Measurements from ENCODE around the gene PRAMEF18.
"Not testable (repeated sequence)": the region's sequence is repeated elsewhere in the genome, so short reads cannot be mapped to it uniquely, and the experiment has no call there.

The PRAMEF18 gene, protein sequence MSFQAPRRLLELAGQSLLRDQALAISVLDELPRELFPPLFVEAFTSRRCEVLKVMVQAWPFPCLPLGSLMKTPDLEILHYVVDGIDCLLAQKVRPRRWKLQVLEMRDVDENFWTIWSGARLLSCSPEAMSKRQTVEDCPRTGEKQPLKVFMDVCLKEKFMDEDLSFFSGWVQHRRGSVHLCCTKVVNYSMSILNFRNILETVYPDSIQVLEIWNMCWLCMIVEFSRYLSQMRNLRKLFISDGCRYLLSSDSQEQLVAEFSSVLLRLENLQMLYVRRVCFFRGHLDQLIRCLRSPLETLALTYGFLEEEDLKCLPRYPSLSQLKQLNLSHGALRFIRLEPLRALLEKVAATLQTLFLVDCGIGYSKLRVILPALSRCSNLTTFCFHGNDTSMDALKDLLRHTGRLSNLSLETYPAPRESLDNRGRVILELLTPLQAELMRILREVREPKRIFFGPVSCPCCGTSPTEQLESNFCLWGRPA

DNA sequence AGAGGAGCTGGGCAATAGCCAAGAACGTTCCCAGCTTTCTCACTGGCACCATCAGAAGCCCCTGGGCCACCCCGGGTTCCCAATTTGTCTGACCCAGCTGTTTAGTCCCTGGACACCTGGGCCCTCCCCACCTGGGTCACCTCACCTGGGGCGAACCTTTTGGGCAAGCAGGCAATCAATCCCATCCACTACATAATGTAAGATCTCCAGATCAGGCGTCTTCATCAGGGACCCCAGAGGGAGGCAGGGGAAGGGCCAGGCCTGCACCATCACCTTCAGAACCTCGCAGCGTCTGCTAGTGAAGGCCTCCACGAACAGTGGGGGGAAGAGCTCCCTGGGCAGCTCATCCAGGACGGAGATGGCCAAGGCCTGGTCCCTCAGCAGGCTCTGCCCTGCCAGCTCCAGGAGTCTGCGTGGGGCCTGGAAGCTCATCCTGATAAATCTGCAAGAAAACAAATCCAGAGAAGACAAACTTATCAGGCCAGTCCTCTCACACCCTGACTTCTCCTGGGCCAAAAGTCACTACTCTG, at the start of gene PRAMEF18:
Gene PRAMEF18 (minus strand): TSS at position 480 of the 530 bp plus-strand sequence. CDS start 48 bp downstream, at position 432.
- peak in 1 of 10 donors; percentile 60 for DNase-seq
- intact Hi-C loops (cut with DNase I) = not testable (repeated sequence)

GRCh38 chr1:13265124-13265523, 39.2 kb upstream of the PRAMEF18 start:
- DNase-seq; intact Hi-C loops (cut with DNase I): not testable (repeated sequence)

GRCh38 chr1:13253898-13254297, 27.9 kb upstream of the PRAMEF18 start, which contains the start of gene PRAMEF5:
TSS of gene PRAMEF5 (plus strand) at chr1:13254198. CDS start at chr1:13259269, 5,071 bp downstream.
- intact Hi-C loops (cut with DNase I); DNase-seq: not testable (repeated sequence)

DNA sequence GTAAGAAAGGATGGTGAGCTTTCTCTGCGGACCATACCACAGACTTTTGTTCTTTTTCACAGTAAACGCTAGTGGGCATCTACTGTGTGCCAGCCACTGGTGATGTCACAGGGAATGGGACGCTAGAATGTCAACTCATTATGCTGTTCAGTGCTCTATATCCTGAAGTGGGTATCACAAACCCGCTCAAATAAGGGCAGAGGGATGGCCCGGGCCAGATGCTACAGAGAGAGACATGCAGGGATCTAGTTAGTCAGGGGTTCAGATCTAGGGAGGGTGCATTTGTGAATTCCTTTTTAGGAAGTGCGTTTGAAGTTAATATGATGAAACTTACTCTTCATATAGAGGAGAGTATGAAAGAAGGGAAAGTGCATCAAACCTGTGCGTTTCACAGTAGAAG, 21.2 kb upstream of the PRAMEF18 start:
- peak in 1 of 10 donors; percentile 62 for DNase-seq
- intact Hi-C loops (cut with DNase I) = not testable (repeated sequence)

DNA sequence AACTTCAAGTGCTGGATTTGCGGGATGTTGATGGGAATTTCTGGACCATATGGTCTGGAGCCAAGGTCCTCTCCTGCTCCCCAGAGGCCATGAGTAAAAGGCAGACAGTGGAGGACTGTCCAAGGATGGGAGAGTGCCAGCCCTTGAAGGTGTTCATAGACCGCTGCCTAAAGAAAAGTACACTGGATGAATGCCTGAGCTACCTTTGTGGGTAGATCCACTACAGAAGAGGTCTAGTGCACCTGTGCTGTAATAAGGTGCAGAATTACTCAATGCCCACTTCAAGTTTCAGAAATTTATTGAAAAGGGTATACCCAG, 20.6 kb upstream of the PRAMEF18 start:
- intact Hi-C loops (cut with DNase I) = not testable (repeated sequence)

GRCh38 chr1:13245841-13246553, 20.0 kb upstream of the PRAMEF18 start:
- intact Hi-C loops (cut with DNase I) = not testable (repeated sequence)
- DNase-seq = peak in 1 of 10 donors; percentile 59

More for the DNA sequence above, 20.6 kb upstream of the PRAMEF18 start:
- peak in 1 of 10 donors; percentile 45 for DNase-seq

DNA sequence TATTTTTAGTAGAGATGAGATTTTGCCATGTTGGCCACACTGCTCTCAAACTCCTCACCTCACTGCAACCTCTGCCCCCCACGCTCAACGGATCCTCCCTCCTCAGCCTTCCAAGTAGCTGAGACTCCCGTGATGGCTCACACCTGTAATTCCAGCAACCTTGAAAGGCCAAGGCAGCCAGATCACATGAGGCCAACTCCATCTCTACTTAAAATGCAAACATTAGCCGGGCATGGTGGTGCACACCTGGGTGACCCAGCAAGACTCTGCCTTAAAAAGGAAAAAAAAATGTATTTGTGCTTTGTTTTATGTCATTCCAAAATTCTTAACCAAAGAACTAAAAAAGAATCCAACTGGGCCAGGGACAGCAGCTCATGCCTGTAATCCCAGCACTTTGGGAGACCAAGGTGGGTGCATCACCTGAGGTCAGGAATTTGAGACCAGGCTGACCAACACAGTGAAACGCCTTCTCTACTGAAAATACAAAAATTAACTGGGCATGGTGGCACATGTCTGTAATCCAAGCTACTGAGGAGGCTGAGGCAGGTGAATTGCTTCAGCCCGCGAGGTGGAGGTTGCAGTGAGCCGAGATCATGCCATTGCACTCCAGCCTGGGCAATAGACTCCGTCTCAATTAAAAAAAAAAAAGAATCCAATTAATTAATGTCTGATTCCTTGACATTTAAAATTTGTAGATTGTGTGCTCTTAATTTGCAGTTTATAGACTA, 17.7 kb upstream of the PRAMEF18 start:
- intact Hi-C loops (cut with DNase I) = not testable (repeated sequence)
- DNase-seq = peak in 3 of 10 donors; percentile 2 to 58 (median 54)

GRCh38 chr1:13239633-13240032, 13.7 kb upstream of the PRAMEF18 start:
- intact Hi-C loops (cut with DNase I); DNase-seq: not testable (repeated sequence)

DNA sequence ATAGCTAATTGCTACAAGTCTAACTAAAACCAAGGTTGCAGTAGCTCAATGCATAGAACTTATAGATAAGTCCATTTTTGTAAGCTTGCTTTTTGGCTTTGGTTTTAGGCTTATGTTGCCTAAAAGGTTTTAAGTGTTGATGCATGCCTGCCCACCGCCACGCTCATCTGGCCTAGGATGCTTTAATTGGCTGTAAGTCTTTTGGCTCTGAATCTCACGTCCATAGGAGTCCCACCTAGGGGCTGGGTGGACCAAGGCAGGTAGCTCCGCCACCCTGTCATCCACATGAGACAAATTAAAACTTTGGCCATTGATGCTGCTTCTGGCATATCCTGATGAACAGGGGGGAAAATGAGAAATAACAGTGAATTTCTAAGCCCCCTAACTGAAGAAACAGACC, 11.6 kb upstream of the PRAMEF18 start:
- intact Hi-C loops (cut with DNase I) = not testable (repeated sequence)
- peak in 2 of 10 donors; percentile 3 to 74 for DNase-seq

DNA sequence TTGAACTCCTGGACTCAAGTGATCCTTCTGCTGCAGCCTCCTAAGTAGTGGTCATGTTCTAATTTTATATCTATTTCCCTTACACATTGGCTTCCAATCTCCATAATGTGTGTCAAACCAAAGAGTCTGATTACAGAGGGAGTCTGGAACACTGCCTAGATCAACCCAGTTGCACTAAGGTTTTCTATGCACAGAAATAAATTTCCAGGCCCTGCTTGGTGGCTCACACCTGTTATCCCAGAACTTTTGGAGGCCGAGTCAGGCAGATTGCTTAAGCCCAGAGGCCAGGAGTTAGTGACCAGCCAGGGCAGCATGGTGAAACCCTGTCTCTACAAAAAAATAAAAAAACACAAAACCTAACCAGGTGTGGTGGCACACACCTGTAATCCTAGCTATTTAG, 8.1 kb upstream of the PRAMEF18 start:
- intact Hi-C loops (cut with DNase I) = not testable (repeated sequence)
- DNase-seq = peak in 1 of 10 donors; percentile 17

GRCh38 chr1:13232056-13232455, 6.1 kb upstream of the PRAMEF18 start:
- peak in 1 of 10 donors; percentile 54 for DNase-seq
- intact Hi-C loops (cut with DNase I) = not testable (repeated sequence)

DNA sequence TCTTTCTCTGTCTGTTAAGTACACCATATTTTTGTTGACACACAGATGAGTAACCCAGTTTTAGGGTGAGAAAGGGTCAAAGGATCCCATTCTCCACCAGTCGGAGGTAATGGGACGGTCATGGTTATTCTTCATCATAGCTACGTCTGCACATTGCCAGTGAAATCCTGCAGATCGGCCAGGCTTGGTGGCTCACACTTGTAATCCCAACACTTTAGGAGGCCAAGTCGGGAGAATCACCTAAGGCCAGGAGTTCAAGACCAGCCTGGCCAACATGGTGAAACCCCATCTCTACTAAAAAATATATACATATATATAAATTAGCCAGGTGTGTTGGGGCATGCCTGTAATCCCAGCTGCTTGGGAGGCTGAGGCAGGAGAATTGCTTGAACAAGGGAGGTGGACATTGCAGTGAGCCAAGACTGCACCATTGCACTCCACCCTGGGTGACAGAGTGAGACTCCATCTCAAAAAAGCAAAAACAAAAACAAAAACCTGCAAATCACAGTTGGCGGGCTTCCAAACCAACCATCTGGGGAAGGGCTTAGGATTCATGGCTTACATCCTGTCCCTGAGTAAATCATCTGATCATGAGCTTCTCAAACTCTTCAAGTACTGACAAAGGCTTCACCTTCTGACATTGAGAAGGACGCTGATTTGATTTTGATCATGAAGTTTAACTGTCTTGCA, 5.3 kb upstream of the PRAMEF18 start:
- peak in 2 of 10 donors; percentile 4 to 52 for DNase-seq

GRCh38 chr1:13230601-13231000, 4.6 kb upstream of the PRAMEF18 start:
- intact Hi-C loops (cut with DNase I) = not testable (repeated sequence)
- DNase-seq = peak in 1 of 10 donors; percentile 27

More for the DNA sequence above, 5.3 kb upstream of the PRAMEF18 start:
- intact Hi-C loops (cut with DNase I) = not testable (repeated sequence)

- peak in 2 of 10 donors; percentile 1 to 70 for DNase-seq
- intact Hi-C loops (cut with DNase I) = not testable (repeated sequence)
Measured at GRCh38 chr1:13230096-13230495, 4.1 kb upstream of the PRAMEF18 start.

GRCh38 chr1:13228343-13228781, 2.4 kb upstream of the PRAMEF18 start:
- intact Hi-C loops (cut with DNase I) = no loop called here
- peak in 2 of 10 donors; percentile 8 to 18 for DNase-seq

GRCh38 chr1:13227271-13228055, 1.5 kb upstream of the PRAMEF18 start:
- DNase-seq; intact Hi-C loops (cut with DNase I): not testable (repeated sequence)

GRCh38 chr1:13224480-13225060, 1.4 kb downstream of the PRAMEF18 start:
- intact Hi-C loops (cut with DNase I) = no loop called here
- peak in 1 of 10 donors; percentile 2 for DNase-seq

- DNase-seq; intact Hi-C loops (cut with DNase I): not testable (repeated sequence)
Measured at GRCh38 chr1:13222788-13223187, 3.2 kb downstream of the PRAMEF18 start.

Data from posterior cingulate gyrus (tissue), 11 donors.